Femur (tissue), 1 donor: ENCODE measurements around the gene IL15.
"Not testable (repeated sequence)": the region's sequence is repeated elsewhere in the genome, so short reads cannot be mapped to it uniquely, and the experiment has no call there.

Experiments
- DNase-seq: peaks from one replicate; pipeline ENCODE4 v3.0.0-alpha.2; 2017

IL15 gene, protein sequence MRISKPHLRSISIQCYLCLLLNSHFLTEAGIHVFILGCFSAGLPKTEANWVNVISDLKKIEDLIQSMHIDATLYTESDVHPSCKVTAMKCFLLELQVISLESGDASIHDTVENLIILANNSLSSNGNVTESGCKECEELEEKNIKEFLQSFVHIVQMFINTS

DNA sequence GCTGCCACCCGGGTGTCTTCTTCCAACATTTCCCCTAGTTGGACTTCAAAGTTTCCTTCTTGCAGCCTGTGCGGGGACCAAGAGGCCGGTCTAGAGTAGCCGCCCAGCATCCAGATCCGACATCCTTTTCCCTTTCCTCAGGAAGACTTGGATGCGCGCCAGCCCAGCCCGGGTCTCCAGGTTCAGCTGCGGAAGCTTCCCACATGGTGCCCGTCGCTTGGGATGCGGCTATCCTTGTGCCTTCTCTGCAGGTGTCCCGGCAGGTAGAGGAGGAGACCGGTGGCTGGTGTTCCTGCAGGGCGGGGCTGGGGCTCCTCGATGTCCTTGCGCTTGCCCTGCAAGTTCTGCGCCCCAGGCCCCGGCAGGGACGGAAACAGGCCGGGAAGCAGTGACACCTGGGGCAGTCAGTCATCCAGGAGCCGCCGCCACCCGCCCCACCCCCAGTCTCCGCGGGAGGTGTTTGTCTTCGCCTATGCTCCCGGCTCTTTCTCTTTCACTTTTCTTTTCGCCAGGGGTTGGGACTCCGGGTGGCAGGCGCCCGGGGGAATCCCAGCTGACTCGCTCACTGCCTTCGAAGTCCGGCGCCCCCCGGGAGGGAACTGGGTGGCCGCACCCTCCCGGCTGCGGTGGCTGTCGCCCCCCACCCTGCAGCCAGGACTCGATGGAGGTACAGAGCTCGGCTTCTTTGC lies at the start of gene IL15:
Gene IL15, plus strand, starts transcription at position 502 of the 689 bp plus-strand sequence. CDS start 82,882 bp downstream, outside the sequence.
- peak; percentile 59 for DNase-seq

DNA sequence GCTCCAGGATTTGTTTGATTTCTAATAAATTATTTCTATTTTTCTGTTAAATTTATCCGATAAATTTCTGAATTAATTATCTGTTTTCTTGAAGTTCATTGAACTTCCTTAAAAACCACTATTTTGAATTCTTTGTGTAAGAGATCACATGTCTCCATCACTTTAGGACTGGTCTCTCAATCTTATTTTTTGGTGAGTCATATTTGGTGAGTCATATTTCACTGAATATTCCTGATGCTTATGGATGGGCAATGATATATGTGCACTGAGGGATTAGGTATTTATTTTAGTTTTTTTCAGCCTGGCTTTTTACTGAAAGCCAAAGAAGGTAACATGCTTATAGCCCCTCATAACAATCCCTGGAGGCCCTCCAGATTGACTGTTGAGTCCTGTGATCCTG lies 48.5 kb upstream of the IL15 start:
- DNase-seq, result no peak

DNA sequence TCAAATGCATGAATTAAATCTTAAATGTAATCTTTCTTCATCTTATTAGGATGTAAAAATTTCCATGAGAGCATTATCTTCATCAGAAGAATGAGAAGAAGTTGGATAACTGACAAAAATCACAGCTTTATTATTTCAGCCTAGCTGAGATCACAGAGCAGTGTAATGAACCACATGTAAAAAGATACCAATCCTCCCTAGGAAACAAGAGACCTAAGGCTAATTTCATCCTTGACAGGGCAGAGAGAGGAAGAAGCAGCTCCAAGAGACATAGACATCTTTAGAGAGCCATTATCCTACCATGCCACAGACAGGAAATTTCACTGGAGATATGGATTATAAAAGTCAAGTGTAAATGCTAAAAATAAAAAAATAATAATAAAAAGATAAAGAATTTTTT lies 40.9 kb upstream of the IL15 start:
- no peak for DNase-seq

DNA sequence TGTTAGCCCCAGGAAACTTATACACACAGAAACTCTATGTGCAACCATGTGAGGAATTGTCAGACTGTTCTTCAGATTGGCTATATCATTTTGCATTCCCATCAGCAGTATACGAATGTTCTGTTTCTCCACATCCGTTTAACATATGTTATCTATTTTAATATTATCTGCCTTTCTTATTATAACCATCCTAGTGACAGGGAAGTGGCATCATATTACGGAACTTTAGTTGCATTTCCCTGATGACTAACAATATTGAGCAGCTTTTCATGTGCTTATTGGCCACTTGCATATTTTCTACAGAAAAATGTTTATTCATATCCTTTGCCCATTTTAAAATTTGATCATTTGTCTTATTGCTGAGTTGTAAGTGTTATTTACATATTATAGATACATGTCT lies 36.5 kb upstream of the IL15 start:
- no peak for DNase-seq

DNA sequence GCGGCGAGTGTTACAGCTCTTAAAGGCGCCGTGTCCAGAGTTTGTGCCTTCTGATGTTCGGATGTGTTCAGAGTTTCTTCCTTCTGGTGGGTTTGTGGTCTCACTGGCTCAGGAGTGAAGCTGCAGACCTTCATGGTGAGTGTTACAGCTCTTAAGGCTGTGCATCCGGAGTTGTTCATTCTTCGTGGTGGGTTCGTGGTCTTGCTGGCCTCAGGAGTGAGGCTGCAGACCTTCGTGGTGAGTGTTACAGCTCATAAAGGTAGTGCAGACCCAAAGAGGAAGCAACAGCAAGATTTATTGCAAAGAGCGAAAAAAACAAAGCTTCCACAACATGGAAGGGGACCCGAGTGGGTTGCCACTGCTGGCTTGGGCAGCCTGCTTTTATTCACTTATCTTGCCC lies 31.7 kb upstream of the IL15 start:
- not testable (repeated sequence) for DNase-seq

DNA sequence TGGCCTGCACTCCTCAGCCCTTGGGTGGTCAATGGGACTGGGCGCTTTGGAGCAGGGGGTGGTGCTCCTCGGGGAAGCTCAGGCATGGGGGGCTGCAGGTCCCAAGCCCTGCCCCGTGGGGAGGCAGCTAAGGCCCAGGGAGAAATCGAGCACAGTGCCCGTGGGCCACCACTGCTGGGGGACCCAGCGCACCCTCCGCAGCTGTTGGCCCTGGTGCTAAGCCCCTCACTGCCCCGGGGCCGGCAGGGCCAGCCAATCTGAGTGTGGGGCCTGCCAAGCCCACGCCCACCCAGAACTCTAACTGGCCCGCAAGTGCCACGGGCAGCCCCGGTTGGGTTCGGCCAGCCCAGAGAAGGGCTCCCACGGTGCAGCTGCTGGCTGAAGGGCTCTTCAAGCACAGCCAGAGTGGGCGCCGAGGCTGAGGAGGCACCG lies 30.9 kb upstream of the IL15 start:
- DNase-seq, result no peak

DNA sequence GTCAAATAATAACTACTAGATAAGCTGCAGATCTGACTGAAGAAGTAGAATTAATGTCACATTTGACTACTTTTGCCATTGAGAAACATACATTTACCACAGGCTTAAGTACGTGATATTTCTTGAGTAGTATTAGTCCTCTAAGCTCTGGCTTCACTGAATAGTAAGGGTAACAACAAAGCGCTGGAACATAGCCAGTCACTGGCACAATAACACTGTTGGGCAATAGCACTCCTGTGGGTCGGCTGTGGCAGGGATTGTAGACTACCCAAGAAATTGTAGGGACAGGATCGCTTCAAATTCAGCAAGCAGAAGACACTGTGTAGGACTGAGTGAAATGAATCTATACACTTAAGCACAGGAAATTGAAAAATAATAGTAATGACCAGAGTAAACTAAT lies 27.1 kb upstream of the IL15 start:
- no peak for DNase-seq

DNA sequence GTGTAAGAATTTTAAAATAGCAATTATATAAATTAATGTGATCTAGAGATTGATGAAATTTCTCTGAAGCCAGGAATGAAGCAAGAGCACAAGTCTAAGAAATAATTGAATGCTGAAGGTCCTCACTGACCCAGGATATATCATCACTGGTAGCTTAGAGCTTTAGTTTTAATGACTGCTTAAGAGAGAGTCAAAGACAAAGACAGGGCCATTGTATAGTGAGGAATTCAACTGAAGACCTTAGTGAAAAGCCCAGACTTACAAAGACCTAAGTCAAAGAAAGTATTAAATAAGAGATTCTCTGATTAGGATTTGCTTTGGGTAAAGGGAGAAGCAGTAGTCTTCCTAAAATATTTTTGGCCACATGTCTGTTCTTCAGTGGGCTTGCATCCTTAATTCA lies 26.0 kb upstream of the IL15 start:
- DNase-seq, result no peak

DNA sequence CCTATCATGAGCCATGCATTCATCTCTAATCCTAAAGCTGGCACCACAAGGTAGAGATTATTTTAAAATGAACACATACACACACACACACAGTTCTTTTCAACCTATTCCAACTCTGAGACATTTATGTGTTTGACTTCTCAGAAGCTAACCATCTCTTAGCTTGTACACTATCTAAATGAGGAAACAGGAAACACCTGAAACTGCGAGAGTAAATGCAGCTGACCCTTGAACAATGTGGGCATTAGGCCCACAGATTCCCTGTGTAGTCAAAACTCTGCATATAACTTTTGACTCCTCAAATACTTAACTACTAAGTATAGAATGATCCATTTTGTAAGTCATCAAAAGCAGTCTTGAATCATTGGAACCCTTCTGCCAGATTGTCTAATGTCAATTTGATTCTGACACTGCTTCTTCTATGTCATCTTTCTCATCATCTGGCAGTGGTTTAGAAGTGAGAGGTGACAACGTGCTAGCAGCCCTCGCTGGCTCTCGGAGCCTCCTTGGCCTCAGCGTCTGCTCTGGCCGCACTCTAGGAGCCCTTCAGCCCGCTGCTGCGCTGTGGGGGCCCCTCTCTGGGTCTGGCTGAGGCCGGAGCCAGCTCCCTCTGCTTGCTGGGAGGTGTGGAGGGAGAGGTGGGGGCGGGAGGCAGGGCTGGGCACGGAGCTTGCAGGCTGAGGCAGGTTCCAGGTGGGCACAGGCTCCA lies 21.4 kb upstream of the IL15 start:
- no peak for DNase-seq

DNA sequence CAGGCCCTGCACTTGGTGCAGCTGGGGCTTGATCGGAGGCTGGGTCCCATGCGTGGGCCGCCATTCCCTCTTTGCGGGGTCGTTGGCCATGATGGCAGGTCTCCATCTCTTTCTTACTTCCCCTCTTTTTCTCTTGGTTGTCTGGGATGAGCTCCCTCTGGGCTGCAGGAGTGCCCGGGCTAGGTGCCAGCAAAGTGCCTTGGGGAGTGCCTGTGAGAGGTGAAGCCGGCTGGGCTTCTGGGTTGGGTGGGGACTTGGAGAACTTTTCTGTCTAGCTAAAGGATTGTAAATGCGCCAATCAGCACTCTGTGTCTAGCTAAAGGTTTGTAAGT lies 20.8 kb upstream of the IL15 start:
- not testable (repeated sequence) for DNase-seq

DNA sequence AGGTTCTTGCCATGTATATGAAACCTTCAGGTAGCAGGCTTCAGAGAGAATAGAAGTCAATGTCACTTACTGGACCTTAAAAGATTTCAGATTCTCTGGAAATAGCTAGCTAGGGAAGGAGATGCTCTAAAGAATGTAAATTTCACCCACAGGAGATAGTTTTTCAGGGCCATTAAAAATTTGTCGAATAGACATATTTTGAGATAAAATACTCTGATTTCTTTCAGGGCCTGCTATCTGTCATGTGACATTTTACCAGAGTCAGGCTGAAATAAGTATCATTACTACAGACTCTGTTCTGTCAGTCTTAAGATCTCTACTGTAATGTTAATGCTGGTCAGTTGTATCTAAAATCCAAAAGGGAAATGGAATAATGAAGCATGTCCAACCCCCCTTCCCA lies 15.7 kb upstream of the IL15 start:
- DNase-seq, result no peak

DNA sequence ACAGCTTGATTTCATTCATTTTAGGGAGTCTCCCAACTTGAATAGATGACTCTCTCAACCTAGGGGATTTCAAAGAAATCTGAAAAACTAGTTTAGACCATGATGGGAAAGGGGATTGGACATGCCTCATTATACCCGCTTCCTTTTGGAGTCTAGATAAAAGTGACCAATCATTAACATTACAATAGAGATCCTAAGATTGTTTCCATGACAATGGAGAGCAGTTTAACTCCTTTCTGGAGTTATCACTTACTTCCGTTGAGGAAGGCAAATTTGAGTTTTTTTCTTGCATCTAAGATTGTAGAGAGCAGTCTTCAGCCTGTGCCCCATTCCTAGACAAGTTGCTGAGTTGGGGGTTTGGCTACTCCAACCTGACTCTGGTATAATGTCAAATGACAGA lies 11.4 kb upstream of the IL15 start:
- DNase-seq, result no peak

DNA sequence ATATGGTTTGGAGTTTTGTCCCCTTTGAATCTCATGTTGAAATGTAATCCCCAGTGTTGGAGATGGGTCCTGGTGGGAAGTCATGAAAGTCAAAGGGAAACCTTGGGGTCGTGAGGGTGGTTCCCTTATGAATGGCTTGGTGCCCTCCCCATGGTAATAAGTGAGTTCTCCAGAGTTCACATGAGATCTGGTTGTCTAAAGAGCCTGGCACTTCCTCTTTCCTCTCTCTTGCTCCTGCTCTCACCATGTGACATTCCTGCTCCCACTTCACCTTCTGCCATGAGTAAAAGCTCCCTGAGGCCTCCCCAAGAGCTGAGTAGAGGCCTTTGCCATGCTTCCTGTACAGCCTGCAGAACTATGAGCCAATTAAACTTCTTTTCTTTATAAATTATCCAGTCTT lies 5.5 kb upstream of the IL15 start:
- no peak for DNase-seq

DNA sequence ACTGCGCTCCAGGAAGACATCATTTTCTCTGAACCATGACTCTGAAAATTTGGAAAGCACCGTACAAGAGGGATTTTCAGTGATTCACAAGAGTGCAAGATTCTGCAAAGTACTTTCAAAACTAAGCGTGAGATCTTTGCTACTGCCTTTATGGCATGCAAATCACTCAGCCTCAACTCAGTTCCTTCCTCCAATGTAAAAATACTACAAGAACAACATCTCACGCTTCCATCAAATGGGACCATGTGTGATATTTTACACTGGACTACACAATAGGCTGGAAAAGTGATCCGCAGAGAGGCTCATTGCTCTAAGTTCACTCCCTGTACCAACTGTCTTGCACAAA lies 674 bp upstream of the IL15 start:
- DNase-seq, result no peak

DNA sequence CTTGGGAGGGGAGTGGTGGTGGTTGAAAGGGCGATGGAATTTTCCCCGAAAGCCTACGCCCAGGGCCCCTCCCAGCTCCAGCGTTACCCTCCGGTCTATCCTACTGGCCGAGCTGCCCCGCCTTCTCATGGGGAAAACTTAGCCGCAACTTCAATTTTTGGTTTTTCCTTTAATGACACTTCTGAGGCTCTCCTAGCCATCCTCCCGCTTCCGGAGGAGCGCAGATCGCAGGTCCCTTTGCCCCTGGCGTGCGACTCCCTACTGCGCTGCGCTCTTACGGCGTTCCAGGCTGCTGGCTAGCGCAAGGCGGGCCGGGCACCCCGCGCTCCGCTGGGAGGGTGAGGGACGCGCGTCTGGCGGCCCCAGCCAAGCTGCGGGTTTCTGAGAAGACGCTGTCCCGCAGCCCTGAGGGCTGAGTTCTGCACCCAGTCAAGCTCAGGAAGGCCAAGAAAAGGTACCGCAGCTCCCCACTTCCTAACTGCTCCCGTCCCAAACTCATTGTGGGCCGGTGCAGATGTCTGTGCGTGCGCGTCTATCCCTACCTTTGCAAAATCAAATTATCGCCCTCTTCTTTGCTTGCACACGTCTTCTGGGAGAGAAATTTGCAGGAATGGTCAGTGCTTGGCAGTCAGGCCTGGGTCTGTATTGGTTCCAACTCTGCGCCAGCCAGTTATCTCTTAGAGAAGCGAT lies 533 bp downstream of the IL15 start:
- peak; percentile 40 for DNase-seq

DNA sequence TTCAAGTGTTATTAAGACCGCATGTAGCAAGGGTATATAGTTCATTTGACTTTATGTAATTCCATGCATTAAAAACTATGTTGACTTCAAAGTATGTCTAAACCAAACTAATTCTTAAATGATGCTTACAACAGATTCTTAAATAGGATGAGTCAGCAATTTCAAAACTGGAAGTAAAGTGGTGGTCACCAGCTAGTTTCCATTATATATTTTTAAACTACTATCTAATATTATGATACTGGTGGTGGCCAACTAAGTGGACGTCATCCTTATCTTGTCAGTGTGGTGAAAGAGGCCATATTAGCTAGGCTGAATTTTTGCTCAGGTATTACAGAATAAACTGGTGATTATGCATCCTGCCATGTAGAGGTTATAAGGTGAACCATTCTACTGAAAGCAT lies 1.2 kb downstream of the IL15 start:
- no peak for DNase-seq

DNA sequence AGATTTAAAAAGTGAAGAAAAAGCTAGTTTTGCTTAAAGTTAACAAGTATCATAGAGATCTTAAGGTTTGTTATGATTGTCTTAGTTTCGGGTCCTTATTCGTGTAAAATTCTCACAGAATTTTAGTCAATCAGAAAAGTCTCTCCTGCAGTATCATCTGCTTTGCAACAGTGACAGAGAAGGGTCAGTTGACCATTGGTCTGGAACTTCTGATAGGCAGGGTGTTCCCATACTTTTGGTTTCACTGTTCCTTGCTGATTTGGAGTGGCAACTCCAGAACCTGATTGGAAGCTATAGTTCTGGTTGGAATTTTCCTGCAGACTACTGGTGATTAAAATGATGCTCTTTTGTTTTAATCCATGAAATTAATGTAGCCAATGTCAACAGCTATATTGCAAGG lies 1.8 kb downstream of the IL15 start:
- DNase-seq, result no peak

DNA sequence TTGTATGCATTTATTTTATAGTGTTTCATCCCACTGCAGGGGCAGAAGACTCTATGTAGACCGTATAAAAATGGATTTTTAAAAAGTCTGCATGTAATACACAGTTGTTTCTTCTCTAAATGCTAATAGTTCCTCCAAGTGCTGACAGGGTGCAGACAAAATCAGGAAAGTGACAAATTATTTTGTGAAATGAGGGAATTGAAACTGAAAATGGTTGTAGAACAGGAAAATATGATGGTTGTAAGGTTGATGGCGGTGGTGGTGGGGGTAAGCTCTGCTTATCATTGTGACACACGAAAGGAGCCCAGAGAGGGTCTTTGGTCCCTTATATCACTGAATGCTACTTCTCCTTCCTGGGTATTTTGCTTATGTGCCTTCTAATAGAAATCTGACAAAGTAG lies 4.3 kb downstream of the IL15 start:
- no peak for DNase-seq

DNA sequence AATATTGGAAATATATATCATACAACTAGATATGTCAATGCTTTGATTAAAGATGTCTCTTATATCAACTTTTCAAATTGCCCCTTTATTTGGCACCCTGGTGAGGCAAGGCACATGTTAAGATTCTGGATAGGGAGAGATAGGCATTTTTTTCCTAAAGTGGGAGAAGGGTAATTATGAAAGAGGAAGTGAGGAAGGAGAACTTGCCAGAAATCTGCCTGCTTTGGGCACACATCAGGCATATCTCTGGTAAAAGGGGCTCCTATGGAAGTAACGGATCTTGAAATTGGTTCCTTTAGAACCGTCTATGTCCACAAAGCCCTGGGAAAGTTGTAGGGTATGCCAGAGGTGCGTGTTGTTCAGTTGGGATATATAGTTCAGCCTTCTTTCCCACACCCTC lies 5.7 kb downstream of the IL15 start:
- DNase-seq, result no peak

DNA sequence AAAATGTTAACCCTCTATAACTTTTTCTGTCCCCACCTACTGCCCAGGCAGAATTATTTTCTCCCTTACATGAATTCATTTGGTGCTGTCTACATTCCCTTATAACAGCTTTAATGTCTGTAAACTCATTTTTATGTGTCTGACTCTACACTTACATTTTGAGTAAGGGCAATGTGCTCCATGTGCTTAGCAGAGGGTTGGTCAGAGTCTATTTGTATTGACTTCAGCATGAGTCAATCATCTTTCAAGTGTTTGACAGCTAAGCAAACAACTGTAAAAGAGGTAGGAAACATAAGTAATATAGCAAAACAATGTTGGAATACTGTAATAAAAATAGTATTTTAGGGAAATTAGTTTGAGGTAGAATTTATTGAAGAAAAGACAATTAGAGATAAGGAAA lies 6.3 kb downstream of the IL15 start:
- DNase-seq, result no peak

DNA sequence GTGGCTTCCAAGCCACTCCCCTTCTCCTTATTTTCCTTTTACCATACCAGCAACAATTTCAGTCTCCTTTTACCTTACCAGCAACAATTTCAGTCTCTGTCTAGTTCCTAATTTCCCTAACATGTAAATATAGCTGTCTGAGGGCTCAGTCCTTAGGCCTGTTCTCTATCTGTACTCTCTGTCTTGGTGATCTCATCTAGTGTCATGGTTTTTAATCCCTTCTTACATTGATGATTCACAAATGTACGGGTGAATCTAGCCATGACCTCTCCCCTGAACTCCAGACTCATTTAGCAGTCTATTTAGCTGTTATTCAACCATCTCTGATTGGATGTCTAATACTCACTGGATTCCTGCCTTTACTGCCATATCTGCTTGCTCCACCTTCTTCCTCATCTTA lies 7.2 kb downstream of the IL15 start:
- DNase-seq, result no peak

DNA sequence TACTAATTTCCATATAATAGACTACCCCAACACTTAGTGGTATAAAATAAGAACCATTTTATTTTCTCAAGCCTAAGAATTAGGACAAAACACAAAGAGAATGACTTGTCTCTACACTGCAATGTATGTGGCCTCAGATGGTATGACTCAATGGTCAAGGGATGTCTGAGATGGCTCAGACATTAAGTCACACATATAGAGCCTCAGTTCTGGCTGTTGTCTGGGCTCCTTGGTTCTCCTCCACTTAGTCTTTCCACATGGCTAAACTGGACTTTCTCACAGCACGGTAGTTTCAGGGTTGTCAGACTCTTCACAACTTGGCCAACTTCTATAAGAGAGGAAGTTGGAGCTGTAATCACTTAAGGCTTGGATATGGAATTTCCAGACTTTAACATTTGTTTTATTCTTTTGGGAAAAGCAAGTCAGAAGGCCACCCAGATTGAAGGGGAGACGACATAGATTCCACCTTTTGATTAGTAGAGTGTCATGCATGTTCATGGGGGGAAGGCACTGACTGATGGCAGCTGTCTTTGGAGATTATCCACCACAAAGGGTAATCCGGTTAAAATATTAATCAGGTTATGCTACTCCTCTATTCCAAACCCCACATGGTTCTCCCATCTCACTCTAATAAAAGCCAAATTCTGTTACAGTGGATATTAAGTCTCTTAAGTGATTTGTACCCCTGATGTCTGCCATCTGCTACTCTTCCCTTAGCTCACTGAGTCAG lies 9.4 kb downstream of the IL15 start:
- no peak for DNase-seq

DNA sequence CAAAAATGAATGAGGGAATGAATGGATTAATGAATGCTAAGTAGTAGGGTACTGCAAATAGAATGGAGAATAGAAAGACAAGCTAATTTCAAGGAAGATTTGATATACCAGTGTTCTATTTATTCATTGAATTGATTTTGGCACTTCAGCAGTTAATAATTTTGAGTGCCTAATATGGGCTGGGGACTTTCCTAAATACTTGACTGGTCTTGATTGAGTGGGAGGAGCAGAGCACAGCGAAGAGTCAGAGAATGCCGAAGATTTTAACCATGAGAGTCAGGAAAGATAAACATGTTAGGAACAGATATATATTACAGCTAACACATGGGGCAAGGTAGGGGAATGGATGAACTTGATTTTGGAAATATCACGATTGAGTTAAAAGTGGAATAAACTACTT lies 10.6 kb downstream of the IL15 start:
- no peak for DNase-seq
